Measurements from ENCODE around the gene ZBTB6. TPM values are rescaled to one million over a fixed set of nuclear protein-coding genes. Genes with fewer than 3 reads are reported as not detected.
"Not testable (repeated sequence)": the region's sequence is repeated elsewhere in the genome, so short reads cannot be mapped to it uniquely, and the experiment has no call there.

The ZBTB6 gene
- total RNA-seq, 1 donor from 2014 or later, result 8.7 TPM

- H3K9me3 Mint-ChIP-seq, result no peaks in the 10 kb centered on the region
- TF ChIP-seq CTCF (conservative IDR thresholded peaks at IDR 0.05), result no peak
- no peaks in the 10 kb centered on the region for H3K27me3 Mint-ChIP-seq
- no peak for DNase-seq (ENCODE audit: extremely low spot score, unreplicated experiment)
- H3K36me3 Mint-ChIP-seq, result peaks cover 47% of the 10 kb centered on the region
- no peak overlapping the region for H3K27ac Mint-ChIP-seq
- no peak overlapping the region for H3K4me3 Mint-ChIP-seq
- H3K4me1 Mint-ChIP-seq (ENCODE audit: unreplicated experiment), result no peaks in the 10 kb centered on the region
These were observed 37.6 kb downstream of the ZBTB6 start for GRCh38 chr9:122875523-122875922.

GRCh38 chr9:122867276-122867675 is 45.8 kb downstream of the ZBTB6 start:
- H3K4me3 Mint-ChIP-seq; H3K27me3 Mint-ChIP-seq; H3K4me1 Mint-ChIP-seq (ENCODE audit: unreplicated experiment); H3K9me3 Mint-ChIP-seq; DNase-seq (ENCODE audit: extremely low spot score, unreplicated experiment); H3K27ac Mint-ChIP-seq: not testable (repeated sequence)
- peaks cover 38% of the 10 kb centered on the region for H3K36me3 Mint-ChIP-seq

GRCh38 chr9:122866079-122866478 is 47.0 kb downstream of the ZBTB6 start:
- TF ChIP-seq CTCF (conservative IDR thresholded peaks at IDR 0.05), result no peak
- peaks cover 34% of the 10 kb centered on the region for H3K36me3 Mint-ChIP-seq

GRCh38 chr9:122865300-122865699 is 47.8 kb downstream of the ZBTB6 start:
- no peak for TF ChIP-seq CTCF (conservative IDR thresholded peaks at IDR 0.05)

More at GRCh38 chr9:122866079-122866478, 47.0 kb downstream of the ZBTB6 start:
- Mint-ChIP-seq H3K4me1 (ENCODE audit: unreplicated experiment) (no peaks in the 10 kb centered on the region), H3K27ac (no peak overlapping the region), H3K4me3 (no peak overlapping the region), H3K27me3 (no peaks in the 10 kb centered on the region), H3K9me3 (no peaks in the 10 kb centered on the region)
- DNase-seq (ENCODE audit: extremely low spot score, unreplicated experiment), result no peak

GRCh38 chr9:122863407-122863806 is 49.7 kb downstream of the ZBTB6 start:
- Mint-ChIP-seq H3K27me3 (no peaks in the 10 kb centered on the region), H3K36me3 (peaks cover 32% of the 10 kb centered on the region), H3K9me3 (no peaks in the 10 kb centered on the region), H3K4me1 (ENCODE audit: unreplicated experiment) (no peaks in the 10 kb centered on the region), H3K27ac (no peak overlapping the region), H3K4me3 (no peak overlapping the region)
- DNase-seq (ENCODE audit: extremely low spot score, unreplicated experiment), result no peak
- no peak for TF ChIP-seq CTCF (conservative IDR thresholded peaks at IDR 0.05)

More at GRCh38 chr9:122865300-122865699, 47.8 kb downstream of the ZBTB6 start:
- DNase-seq (ENCODE audit: extremely low spot score, unreplicated experiment), result no peak
- Mint-ChIP-seq H3K36me3 (peaks cover 27% of the 10 kb centered on the region), H3K27ac (no peak overlapping the region), H3K27me3 (no peaks in the 10 kb centered on the region), H3K4me3 (no peak overlapping the region), H3K4me1 (ENCODE audit: unreplicated experiment) (no peaks in the 10 kb centered on the region), H3K9me3 (no peaks in the 10 kb centered on the region)

GRCh38 chr9:122860319-122861142 is 52.6 kb downstream of the ZBTB6 start:
- Mint-ChIP-seq H3K9me3 (no peaks in the 10 kb centered on the region), H3K4me3 (no peak overlapping the region), H3K4me1 (ENCODE audit: unreplicated experiment) (no peaks in the 10 kb centered on the region), H3K27me3 (no peaks in the 10 kb centered on the region), H3K36me3 (peaks cover 43% of the 10 kb centered on the region), H3K27ac (no peak overlapping the region)
- DNase-seq (ENCODE audit: extremely low spot score, unreplicated experiment), result no peak
- no peak for TF ChIP-seq CTCF (conservative IDR thresholded peaks at IDR 0.05)

Data from type B pancreatic cell (in vitro differentiated cells).